SW480 (cell line): ENCODE results near the gene TMIGD2.
"Not testable (repeated sequence)": the region's sequence is repeated elsewhere in the genome, so short reads cannot be mapped to it uniquely, and the experiment has no call there.

Experiments used
- DNase-seq: peaks from one replicate; pipeline ENCODE4 v3.0.0-alpha.2; 2016; ENCODE audit warnings: low spot score

The TMIGD2 gene

GRCh38 chr19:4267101-4267900 is 34.9 kb downstream of the TMIGD2 start:
- peak; percentile 41 for DNase-seq

- DNase-seq = no peak
These were observed 35.8 kb downstream of the TMIGD2 start for GRCh38 chr19:4266253-4267000.

GRCh38 chr19:4264812-4265211 is 37.4 kb downstream of the TMIGD2 start:
- DNase-seq = no peak

- DNase-seq = no peak
These were observed 41.5 kb downstream of the TMIGD2 start for GRCh38 chr19:4260613-4261191.

- DNase-seq = no peak
These were observed 44.0 kb downstream of the TMIGD2 start for GRCh38 chr19:4258181-4258580.

GRCh38 chr19:4257025-4257424 is 45.2 kb downstream of the TMIGD2 start:
- no peak for DNase-seq

GRCh38 chr19:4256563-4256962 is 45.6 kb downstream of the TMIGD2 start:
- DNase-seq = no peak

GRCh38 chr19:4246767-4247593 is 55.2 kb downstream of the TMIGD2 start, which contains the start of gene YJU2:
YJU2 (plus strand) TSS chr19:4247080; CDS start chr19:4247147, 67 bp downstream.
- peak; percentile 98 for DNase-seq

GRCh38 chr19:4245938-4246337 is 56.3 kb downstream of the TMIGD2 start:
- DNase-seq = not testable (repeated sequence)
